ENCODE data around the gene FCER1G.

DNA sequence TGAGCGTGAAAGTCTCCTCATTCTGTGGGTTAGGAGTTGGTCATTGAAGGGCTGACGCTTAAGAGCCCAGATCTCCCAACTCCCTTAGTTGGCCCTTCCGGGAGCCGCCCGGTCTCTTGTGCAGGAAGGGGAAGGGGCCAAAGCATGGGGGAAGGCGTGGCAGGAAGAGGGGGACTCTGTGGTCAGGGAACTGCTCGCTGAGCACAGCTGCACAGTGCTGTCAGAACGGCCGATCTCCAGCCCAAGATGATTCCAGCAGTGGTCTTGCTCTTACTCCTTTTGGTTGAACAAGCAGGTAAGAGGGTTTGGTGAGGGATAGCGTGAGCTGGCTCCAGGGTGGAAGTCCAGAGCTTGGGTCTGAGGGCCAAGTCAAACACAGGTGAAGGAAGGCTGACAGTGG, at the start of gene FCER1G:
- TF ChIP-seq GATA2 (IDR thresholded peaks at IDR 0.05; ENCODE audit: low read depth, low read length) (no peak), GATA3 (IDR thresholded peaks at IDR 0.05; ENCODE audit: low read depth, low read length) (no peak)
